Dermis blood vessel endothelial cell (primary cell): ENCODE results near the gene PCAT7. TPM values are rescaled to one million over a fixed set of nuclear protein-coding genes. Genes with fewer than 3 reads are reported as not detected.
"Not testable (repeated sequence)": the region's sequence is repeated elsewhere in the genome, so short reads cannot be mapped to it uniquely, and the experiment has no call there.

Experiments used
- DNase-seq: peaks from one replicate; pipeline ENCODE4 v3.0.0; 2010
- total RNA-seq: library from RNA; depleted of rRNA; stranded (reverse); fragments of >200 nt; gene quantifications from 2 replicates; pipeline ENCODE4 v1.2.3, GENCODE V29; 2014

Gene PCAT7
- total RNA-seq, 1 donor from 2014 or later = not detected

- not testable (repeated sequence) for DNase-seq
These were observed 9.4 kb downstream of the PCAT7 start for GRCh38 chr9:94564279-94564678.

- no peak for DNase-seq
These were observed 11.7 kb downstream of the PCAT7 start for GRCh38 chr9:94566550-94566949.

GRCh38 chr9:94567271-94567670 is 12.4 kb downstream of the PCAT7 start:
- no peak for DNase-seq

GRCh38 chr9:94568250-94568889 is 13.5 kb downstream of the PCAT7 start:
- DNase-seq = no peak

GRCh38 chr9:94568972-94569712 is 14.3 kb downstream of the PCAT7 start:
- DNase-seq = no peak

- DNase-seq = no peak
These were observed 21.2 kb downstream of the PCAT7 start for GRCh38 chr9:94576131-94576530.

- no peak for DNase-seq
These were observed 22.2 kb downstream of the PCAT7 start for GRCh38 chr9:94577036-94577435.

- DNase-seq = no peak
These were observed 22.7 kb downstream of the PCAT7 start for GRCh38 chr9:94577571-94577970.

GRCh38 chr9:94581728-94582127 is 26.8 kb downstream of the PCAT7 start:
- no peak for DNase-seq

GRCh38 chr9:94584555-94584954 is 29.7 kb downstream of the PCAT7 start:
- no peak for DNase-seq

GRCh38 chr9:94586316-94586715 is 31.4 kb downstream of the PCAT7 start:
- DNase-seq = no peak

GRCh38 chr9:94586814-94587213 is 31.9 kb downstream of the PCAT7 start:
- peak; percentile 19 for DNase-seq

GRCh38 chr9:94588681-94589080 is 33.8 kb downstream of the PCAT7 start:
- DNase-seq = no peak

- not testable (repeated sequence) for DNase-seq
These were observed 36.2 kb downstream of the PCAT7 start for GRCh38 chr9:94591046-94591545.

GRCh38 chr9:94591876-94592275 is 37.0 kb downstream of the PCAT7 start:
- no peak for DNase-seq

- DNase-seq = not testable (repeated sequence)
These were observed 37.8 kb downstream of the PCAT7 start for GRCh38 chr9:94592683-94593082.

- no peak for DNase-seq
These were observed 38.8 kb downstream of the PCAT7 start, which contains the start of gene FBP2 for GRCh38 chr9:94593459-94594345. Gene FBP2, minus strand, starts transcription at chr9:94593824. Its CDS starts 98 bp downstream, at chr9:94593726.

- DNase-seq = no peak
These were observed 44.2 kb downstream of the PCAT7 start for GRCh38 chr9:94599102-94599501.

- DNase-seq = no peak
These were observed 45.4 kb downstream of the PCAT7 start for GRCh38 chr9:94600258-94600657.

GRCh38 chr9:94600715-94601114 is 45.8 kb downstream of the PCAT7 start:
- no peak for DNase-seq

- no peak for DNase-seq
These were observed 47.8 kb downstream of the PCAT7 start for GRCh38 chr9:94602666-94603065.

GRCh38 chr9:94603259-94604160 is 48.6 kb downstream of the PCAT7 start:
- peak; percentile 72 for DNase-seq
